NOMO-1 treated with DMSO at 0.1 percent for 48 hours (cell line): ENCODE data around the gene IGSF10.

Source experiments
- DNase-seq: peaks from one replicate; lab custom pipeline; 2025; ENCODE audit not compliant: unreplicated experiment; lab: John Stamatoyannopoulos, UW

The IGSF10 gene

DNA sequence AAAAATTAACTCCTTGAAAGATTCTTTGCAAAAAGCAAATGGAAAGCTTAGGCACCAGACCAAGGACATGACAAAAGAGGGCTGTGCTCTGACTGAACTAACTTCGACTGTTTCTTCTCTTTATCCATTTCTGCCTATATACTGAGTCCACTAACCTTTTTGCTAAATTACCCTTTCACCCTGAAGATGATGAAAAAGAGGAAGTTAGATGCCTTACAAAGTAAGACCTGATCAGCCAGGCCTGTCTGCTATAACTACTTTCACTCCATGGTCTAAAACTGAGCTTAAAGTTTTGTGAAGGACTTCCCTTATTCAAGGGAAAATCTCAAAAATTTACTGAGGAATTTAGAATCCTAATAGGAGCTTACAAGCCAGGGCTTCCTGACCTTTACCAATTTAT lies 6.2 kb upstream of the IGSF10 start:
- DNase-seq, result peak; percentile 95

DNA sequence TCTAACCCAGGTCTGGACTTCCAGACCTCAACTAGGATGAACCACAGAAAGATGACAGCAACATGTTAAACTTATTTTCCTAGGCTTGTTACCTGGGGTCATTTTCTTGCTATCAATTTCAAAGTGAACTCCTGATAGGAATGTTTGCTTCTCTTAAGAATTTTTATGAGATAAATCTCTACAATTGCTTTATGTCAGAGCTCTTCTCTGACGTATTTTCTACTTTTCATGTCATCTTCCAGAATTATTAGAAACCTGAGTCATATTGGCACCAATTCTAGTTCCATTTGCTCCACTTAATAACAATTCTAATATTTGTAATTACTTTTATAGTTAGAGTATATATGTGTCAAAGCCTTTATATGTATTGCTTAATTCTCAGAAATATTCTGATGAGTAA lies 2.1 kb upstream of the IGSF10 start:
- no peak for DNase-seq

DNA sequence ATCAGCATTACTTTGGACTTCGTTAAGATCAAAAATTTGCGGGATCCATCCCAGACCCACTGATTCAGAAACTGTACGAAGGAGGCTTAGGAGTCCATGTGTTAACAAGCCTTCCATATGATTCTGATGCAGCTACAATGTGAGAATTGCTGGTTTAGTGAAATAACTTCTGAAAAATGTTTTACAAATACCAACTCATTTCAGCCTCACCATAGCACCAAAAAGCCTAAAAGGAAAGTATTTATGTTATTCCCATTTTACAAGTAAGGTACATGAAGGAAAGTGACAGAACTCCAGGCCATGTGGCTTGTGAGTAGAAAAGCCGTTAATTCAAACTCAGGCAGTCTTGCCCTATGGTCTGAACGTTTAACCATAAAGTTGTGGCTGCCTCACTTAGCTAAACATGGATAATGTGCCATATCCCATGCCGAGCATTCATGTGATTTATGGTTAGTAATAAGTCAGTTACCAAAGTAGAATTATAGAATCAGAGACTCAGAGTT lies 1.5 kb upstream of the IGSF10 start:
- DNase-seq, result no peak

GRCh38 chr3:151460228-151460627 lies 633 bp downstream of the IGSF10 start:
- no peak for DNase-seq

DNA sequence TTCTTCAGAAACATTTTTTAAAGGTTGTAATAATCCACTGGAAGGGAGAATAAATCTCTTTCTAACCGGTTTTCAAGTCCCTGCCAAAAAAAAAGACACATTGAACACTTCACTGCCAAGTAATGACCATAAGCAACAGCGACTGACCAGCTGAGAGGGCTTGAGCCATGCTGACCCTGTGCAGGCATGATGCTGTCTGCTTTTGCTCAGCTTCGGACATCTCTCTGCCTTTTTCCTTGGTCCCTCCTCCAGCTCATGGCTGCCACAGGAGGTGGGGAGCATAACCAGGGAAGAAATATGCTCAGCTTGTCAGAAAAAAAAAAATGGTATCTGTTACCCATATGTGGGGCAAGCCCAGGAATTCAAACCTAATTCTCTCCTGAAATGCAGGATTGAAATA lies 1.5 kb downstream of the IGSF10 start:
- no peak for DNase-seq

GRCh38 chr3:151456065-151456464 lies 4.8 kb downstream of the IGSF10 start:
- no peak for DNase-seq

DNA sequence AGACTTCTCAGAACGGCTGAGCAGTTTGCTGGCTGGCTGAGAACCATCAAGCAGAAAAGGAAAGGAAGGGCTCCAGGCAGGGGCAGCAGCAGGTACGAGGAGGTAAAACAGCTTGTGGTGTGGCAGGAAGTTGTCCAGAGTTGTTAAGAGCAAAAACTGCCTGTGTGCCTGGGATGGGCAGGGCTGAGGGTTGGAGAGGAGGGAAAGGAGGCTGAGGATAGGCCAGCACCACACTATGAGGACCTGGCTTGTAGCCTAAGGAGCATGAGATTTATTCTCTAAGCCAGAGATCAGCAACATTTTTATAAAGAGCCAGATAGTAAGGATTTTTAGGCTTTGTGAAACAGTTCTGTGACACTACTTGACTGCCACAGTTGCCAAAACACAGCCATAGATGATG lies 8.0 kb downstream of the IGSF10 start:
- no peak for DNase-seq

DNA sequence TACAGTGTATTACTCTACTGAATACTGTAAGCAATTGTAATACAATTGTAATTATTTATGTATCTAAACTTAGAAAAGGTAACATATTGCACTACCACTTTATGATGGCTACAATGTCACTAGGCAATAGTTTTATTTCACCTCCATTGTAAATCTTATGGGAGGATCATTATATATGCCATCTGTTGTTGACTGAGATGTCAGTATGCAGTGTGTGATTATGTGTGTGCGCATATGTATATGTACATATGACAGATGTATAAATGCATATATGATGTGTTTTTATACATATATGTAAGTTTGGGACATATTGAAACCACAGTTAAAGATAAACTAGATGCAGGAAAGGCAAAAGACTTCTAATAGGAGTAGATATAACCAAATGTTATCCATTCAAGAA lies 8.5 kb downstream of the IGSF10 start:
- no peak for DNase-seq

GRCh38 chr3:151446002-151446340 lies 14.9 kb downstream of the IGSF10 start:
- no peak for DNase-seq

DNA sequence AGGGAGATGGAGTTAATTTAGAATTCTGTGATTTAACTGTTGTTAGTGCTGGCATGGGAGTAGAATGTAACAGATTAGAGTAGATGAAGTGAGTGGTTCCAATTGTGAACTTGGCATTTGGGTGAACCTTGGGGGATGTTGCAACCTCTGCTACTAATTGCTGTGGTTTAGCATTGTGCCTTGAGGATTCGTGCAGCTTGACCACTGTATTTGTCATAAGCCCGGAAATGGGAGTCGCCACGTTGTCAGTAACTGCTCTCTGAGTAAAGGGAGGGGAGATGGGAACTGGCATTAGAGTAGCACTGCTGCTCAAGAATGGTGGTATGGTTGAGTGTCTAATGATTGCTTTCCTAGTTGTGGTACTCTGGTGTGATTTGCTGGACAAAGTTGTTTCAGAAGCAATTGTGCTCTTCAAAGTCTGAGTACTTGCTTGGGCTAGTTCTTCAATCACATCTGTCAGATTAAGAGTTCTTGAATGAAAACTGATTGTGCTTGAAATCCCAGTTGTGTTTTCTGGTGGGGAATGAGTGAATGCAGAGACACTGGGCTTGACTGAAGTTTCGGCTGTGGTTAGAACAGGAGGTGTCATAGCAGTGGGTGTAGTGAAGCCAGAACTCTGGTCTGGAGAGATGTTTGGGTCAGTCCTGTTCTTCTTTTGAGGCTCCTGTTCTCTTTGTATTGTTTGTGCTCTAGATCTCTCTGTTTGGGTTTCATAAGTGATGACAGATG lies 15.4 kb downstream of the IGSF10 start:
- peak; percentile 99 for DNase-seq

DNA sequence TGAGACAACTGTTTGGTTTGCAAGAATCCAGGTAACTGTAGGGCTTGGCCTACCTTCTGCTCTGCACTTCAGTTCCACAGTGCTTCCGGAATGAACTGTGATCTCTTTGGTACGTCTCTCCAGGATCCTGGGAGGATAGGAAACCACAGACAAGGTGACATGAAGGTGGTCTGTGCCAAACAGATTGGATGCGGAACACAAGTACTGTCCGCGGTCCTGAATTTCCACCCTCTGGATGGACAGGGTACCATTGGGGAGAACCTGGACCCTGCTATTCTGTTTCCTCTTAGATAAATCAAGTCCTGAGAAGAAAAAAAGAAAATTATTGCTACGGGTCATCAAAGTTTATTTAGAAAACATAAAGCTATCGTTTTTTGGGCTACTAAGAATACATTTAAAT lies 17.3 kb downstream of the IGSF10 start:
- DNase-seq, result no peak

- DNase-seq, result no peak
Measured at GRCh38 chr3:151440940-151441339, 19.9 kb downstream of the IGSF10 start.

DNA sequence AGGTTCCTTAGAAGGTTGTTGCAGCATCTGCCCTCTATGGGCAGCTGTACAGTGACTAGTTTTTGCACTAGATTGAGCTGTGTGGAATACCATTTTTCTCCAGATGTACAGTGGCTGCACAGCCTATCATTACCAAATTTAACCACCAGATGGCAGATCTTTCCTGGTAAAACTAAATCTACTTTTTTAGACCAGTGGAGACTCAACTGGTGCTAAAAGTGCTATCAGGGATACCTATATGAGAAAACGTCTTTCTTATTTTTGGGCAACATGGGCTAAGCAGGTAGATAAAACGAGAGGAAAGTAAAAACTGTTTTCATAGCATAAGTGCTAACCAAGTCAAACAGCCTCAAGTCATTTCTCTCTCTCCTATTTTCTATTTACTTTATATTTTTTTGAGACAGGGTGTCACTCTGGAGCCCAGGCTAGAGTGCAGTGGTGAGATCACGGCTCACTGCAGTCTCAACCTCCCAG lies 21.2 kb downstream of the IGSF10 start:
- peak; percentile 88 for DNase-seq

DNA sequence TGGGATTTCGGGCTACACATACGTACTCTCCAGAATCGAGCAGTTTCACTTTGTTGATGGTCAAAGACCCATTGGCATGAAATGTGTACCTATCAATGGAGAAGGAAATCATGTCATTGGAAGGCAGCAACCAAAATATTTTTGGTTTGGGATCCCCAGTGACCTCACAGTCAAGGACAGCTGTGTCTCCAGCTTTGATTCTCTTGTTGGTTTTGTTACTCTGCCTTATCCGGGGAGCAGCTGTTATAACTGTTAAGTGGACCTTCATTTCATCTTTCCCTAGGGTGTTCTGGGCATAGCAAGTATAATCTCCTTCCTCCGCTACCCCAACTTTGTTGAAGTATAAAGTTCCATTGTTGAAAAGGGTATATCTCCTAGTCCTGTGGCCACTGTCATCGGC lies 23.0 kb downstream of the IGSF10 start:
- no peak for DNase-seq

- DNase-seq, result no peak
Measured at GRCh38 chr3:151436675-151437446, 24.0 kb downstream of the IGSF10 start.

DNA sequence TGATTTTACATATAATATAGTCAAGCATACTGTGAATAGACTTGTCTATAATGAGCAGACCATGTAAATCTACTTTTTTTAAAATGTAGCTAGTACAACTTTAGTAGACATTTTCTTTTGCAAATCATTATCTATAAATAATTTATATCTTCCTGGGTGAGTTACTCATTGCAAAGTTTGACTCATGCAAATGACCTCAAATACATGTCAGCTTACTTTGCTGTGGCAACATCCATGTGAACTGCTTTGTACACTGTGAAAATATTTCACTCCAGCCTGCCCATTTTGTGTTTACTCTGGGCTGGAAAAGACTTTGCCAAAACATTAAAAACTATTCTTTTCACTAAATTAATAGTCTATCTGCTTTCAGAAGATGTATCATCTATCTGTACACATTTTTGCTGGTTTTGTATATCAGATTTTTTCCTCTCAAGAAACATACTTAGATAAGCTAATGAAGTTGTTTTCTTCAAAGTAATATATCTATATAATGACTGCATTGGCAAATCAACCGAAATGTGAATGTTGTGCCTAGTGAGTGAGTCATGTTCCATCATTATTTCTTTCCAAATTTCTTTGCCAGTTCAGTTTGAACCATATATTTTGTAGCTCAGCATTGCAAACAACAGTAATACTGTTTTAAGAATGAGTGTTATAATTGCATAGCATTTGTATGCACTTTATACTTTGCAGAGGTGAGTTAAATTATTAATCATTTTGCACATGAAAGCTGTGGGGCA lies 26.5 kb downstream of the IGSF10 start:
- no peak for DNase-seq

GRCh38 chr3:151432616-151433372 lies 28.1 kb downstream of the IGSF10 start:
- no peak for DNase-seq

DNA sequence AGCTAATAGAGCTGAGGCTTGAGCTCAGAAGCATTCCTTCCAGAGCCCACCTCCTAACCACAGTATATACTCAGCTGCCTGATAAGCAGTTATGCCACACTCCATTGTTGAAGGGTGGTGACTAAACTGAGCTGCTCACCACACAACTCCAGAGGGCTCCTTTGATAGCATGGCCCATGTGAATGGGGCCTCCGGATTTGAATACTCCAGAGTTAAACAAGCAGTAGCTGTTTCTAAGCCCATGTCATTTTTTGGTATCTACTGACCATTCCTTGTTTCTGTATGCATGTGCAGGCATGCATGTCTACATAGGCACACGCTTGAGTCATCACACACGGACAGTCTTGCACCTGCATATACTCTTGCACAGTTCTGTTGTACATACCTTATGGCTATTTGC lies 28.9 kb downstream of the IGSF10 start:
- DNase-seq, result no peak

- DNase-seq, result no peak
Measured at GRCh38 chr3:151430821-151431484, 29.9 kb downstream of the IGSF10 start.

DNA sequence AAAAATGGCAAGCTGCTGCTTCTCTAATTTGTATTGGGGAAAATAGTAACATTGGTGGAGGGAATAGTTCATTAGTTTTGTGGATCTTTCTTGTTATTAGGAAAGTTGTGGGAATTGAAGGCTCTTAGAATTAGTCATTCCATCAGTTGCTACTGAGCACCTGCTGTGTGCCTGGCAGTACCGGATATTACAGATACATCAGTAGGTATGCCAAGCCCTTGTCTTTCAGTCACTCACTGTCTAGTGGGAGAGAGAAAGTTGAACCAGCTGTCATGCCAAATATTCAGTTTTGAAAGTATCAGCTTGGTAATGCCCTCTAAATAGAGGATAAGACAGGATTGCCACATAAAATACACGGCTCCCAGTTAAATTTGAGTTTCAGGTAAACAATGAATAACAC lies 32.5 kb downstream of the IGSF10 start:
- no peak for DNase-seq

GRCh38 chr3:151426341-151426657 lies 34.6 kb downstream of the IGSF10 start:
- DNase-seq, result peak; percentile 84
